HEK293T (cell line): Measurements from ENCODE around the gene SCGB3A2.

Experiments
- ARNT ChIP-seq: fragments of 450-650 bp; IDR thresholded peaks from 2 replicates; pipeline ENCODE4 v1.6.1; 2017; ENCODE audit warnings: mild to moderate bottlenecking
- ELF4 ChIP-seq: fragments of 450-650 bp; IDR thresholded peaks from 2 replicates; pipeline ENCODE4 v1.6.1; 2017; ENCODE audit warnings: antibody characterized with exemption
- SP1 ChIP-seq: fragments of 450-650 bp; IDR thresholded peaks from 2 replicates; pipeline ENCODE4 v1.6.1; 2017
- ZNF384 ChIP-seq: fragments of 450-650 bp; IDR thresholded peaks from 2 replicates; pipeline ENCODE4 v1.6.1; 2016

GRCh38 chr5:147856801-147857200, 21.7 kb upstream of the SCGB3A2 start:
- TF ChIP-seq ARNT, result no peak
- no peak for TF ChIP-seq ELF4
- no peak for TF ChIP-seq SP1
- no peak for TF ChIP-seq ZNF384
